BJ (cell line): ENCODE measurements around the gene ITPR3. TPM values are rescaled to one million over a fixed set of nuclear protein-coding genes. Genes with fewer than 3 reads are reported as not detected.

ENCODE experiments used
- CTCF ChIA-PET: fragments of 350-600 bp; formaldehyde crosslinking; extraction: SDS; loops from one replicate; lab custom pipeline; 2021; ENCODE audit warnings: antibody characterized with exemption, inconsistent platforms; lab: Yijun Ruan, JAX
- POLR2A ChIA-PET: fragments of 300-600 bp; sonication (Branson Sonifier 250); formaldehyde crosslinking; extraction: SDS; loops from one replicate; lab custom pipeline; 2021; ENCODE audit warnings: antibody characterized with exemption; lab: Charles Lee
- DNase-seq: peaks from one replicate; pipeline ENCODE4 v3.0.0-alpha.2; 2011; ENCODE audit warnings: low read depth
- H3K27me3 ChIP-seq: 2 replicates; pipeline ENCODE4 v1.6.0; 2011; ENCODE audit warnings: low read length; ENCODE audit not compliant: control insufficient read depth, insufficient read depth
- H3K36me3 ChIP-seq: 2 replicates; pipeline ENCODE4 v1.5.1; 2011; ENCODE audit warnings: low read length; ENCODE audit not compliant: control insufficient read depth, insufficient read depth
- H3K4me3 ChIP-seq: 2 replicates; pipeline ENCODE4 v1.5.1; 2011; ENCODE audit warnings: low read depth, mild to moderate bottlenecking, control low read depth, low read length
- CTCF ChIP-seq: IDR thresholded peaks from 2 replicates; pipeline ENCODE4 v1.5.1; 2011; ENCODE audit warnings: low read depth, mild to moderate bottlenecking, control low read depth, inconsistent platforms, low read length, moderate library complexity; ENCODE audit not compliant: insufficient read depth
- polyA plus RNA-seq: library from polyadenylated mRNA; depleted of rRNA; stranded (reverse); fragments of >200 nt; gene quantifications from 2 replicates; pipeline ENCODE4 v1.2.3, GENCODE V29; 2011

Gene ITPR3
- polyA plus RNA-seq, 1 experiment, result 16.6 TPM

GRCh38 chr6:33641144-33641543 lies 20.0 kb downstream of the ITPR3 start:
- CTCF ChIA-PET, result interaction anchor here (0.6 kb wide), 1 partner anchor 37 kb away, joined by 3 read pairs; no protein-coding TSS in a partner anchor
- no peak for DNase-seq
- Histone ChIP-seq H3K4me3 (no peak overlapping the region), H3K36me3 (no peaks in the 10 kb centered on the region; the same call in none of the 2 replicates), H3K27me3 (no peaks in the 10 kb centered on the region)
- POLR2A ChIA-PET, result no interaction called here
- no peak for TF ChIP-seq CTCF

- ChIA-PET CTCF (interaction anchor here (1.8 kb wide), 1 partner anchor 10 kb away, joined by 5 read pairs; no protein-coding TSS in a partner anchor), POLR2A (no interaction called here)
- H3K36me3 ChIP-seq, result no peaks in the 10 kb centered on the region; the same call in none of the 2 replicates
- no peak for DNase-seq
- H3K27me3 ChIP-seq, result no peaks in the 10 kb centered on the region
- H3K4me3 ChIP-seq, result no peak overlapping the region
- no peak for TF ChIP-seq CTCF
Observed at GRCh38 chr6:33641602-33642001, 20.5 kb downstream of the ITPR3 start.

GRCh38 chr6:33642897-33643296 lies 21.8 kb downstream of the ITPR3 start:
- Histone ChIP-seq H3K27me3 (no peaks in the 10 kb centered on the region), H3K36me3 (no peaks in the 10 kb centered on the region), H3K4me3 (no peak overlapping the region)
- CTCF ChIA-PET, result interaction anchor here (1.1 to 1.9 kb wide), 4 partner anchors 9 to 101 kb away, joined by 4 to 6 read pairs (median 4); no protein-coding TSS in a partner anchor
- DNase-seq, result no peak
- POLR2A ChIA-PET, result no interaction called here
- no peak for TF ChIP-seq CTCF

GRCh38 chr6:33651403-33651802 lies 30.3 kb downstream of the ITPR3 start:
- no peaks in the 10 kb centered on the region for H3K27me3 ChIP-seq
- ChIA-PET CTCF (interaction anchor here (1.3 to 1.6 kb wide), 3 partner anchors 9 to 33 kb away, joined by 4 to 5 read pairs (median 4); no protein-coding TSS in a partner anchor), POLR2A (no interaction called here)
- no peak for TF ChIP-seq CTCF
- no peak overlapping the region for H3K4me3 ChIP-seq
- peaks cover 3% of the 10 kb centered on the region for H3K36me3 ChIP-seq
- DNase-seq, result no peak

- Histone ChIP-seq H3K27me3 (no peaks in the 10 kb centered on the region), H3K4me3 (no peak overlapping the region), H3K36me3 (peaks cover 3% of the 10 kb centered on the region)
- ChIA-PET CTCF (interaction anchor here (0.9 to 1.6 kb wide), 4 partner anchors 10 to 34 kb away, joined by 3 to 5 read pairs (median 4); no protein-coding TSS in a partner anchor), POLR2A (no interaction called here)
- TF ChIP-seq CTCF, result no peak
- no peak for DNase-seq
Observed at GRCh38 chr6:33652002-33652401, 30.9 kb downstream of the ITPR3 start.
